ENCODE results near the gene MEIS2. TPM values are rescaled to one million over a fixed set of nuclear protein-coding genes. Genes with fewer than 3 reads are reported as not detected.

Gene MEIS2
- total and polyA plus RNA-seq, 2 of the 13 experiments (the other 11 are each of a cell fraction or from before 2014, with no cell fraction given) = 10.7 to 12.4 TPM

DNA sequence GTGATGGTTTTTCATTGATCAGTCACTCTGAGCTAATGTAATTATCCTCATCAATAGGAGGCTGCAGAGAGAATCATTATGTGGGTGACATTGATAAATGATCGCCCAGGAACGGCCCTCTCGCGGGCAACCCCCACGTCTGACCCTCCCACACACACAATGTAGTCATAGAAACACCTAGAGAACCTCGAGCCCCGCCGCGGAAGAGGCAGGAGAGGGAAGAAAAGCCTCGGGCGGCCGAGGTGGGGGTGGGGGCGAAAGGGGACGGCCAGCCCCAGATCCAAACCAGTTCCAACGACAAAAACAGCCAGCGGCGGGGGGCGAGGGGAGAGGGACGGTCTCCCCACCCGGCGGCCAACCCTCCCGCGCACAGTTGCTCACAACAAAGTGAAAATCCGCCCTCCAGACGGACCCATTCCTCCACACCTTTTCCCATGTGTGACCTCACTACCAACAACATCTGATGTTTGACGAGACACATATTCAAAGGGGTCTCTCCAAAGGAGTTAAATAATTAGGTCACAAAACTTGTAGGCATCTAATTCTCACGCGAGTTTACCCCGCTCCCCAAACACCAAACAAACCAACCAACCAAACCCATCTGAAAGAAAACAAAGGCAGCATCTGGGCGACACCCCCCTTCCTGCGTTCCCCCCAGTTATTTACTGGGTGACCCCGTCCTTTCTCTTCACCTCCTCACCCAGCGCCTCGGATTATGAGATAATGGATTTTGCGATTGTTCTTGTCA lies 213.0 kb downstream of the MEIS2 start:
- Histone ChIP-seq H3K4me2 (ENCODE audit: low read depth, low read length) (peak overlapping the region; percentile 63), H3K79me2 (ENCODE audit: insufficient read depth, low read length) (no peaks in the 10 kb centered on the region)
- no peak for DNase-seq (ENCODE audit: low spot score)

DNA sequence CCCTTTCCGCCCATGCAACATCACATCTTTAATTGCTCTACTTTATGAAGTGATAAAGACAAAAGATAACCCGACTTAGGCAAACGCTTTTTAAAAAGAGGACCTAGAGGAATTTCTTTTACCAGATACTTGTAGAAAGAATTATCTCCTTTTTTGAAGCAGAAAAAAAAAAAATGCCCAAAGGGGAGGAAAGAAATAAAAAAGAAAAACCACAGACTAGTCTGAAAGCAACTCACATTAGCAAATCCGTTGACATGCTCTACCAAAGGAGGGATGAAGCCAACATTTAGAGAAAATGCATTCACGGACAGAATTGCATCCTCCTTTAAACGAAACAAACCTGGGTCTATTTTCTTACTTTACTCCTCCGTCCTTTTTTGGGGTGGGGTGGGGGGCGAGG lies 213.6 kb downstream of the MEIS2 start:
- DNase-seq (ENCODE audit: low spot score) (no peak), FAIRE-seq (no peak), ATAC-seq (no peak)
- in situ Hi-C loops (cut with HindIII; ENCODE audit: extremely low pct_ligation_motif_present, low pct_unique_long_range_greater_than_20kb) = loop anchor here (25.0 kb wide), 1 partner anchor 1001 kb away; no protein-coding TSS in a partner anchor
- Histone ChIP-seq H3K27ac (ENCODE audit: extremely low read length, insufficient read depth, low read length) (no peak overlapping the region), H3K27me3 (ENCODE audit: control insufficient read depth in 1 of 2, insufficient read depth in 2 of 2, low read length in 2 of 2) (peaks cover 0 to 49% of the 10 kb centered on the region in 2 experiments; a peak in 4 of 5 replicates), H4K20me1 (ENCODE audit: insufficient read depth, low read length) (no peaks in the 10 kb centered on the region), H3K9me3 (ENCODE audit: low read length) (no peaks in the 10 kb centered on the region), H2AFZ (ENCODE audit: low read length) (no peak overlapping the region), H3K36me3 (replicated peaks in 1 of 2; ENCODE audit: control insufficient read depth in 1 of 2, insufficient read depth in 2 of 2, low read length in 2 of 2) (no peaks in the 10 kb centered on the region), H3K4me1 (ENCODE audit: insufficient read depth, low read length) (peaks cover 23% of the 10 kb centered on the region), H3K4me2 (ENCODE audit: low read depth, low read length) (no peak overlapping the region), H3K79me2 (ENCODE audit: insufficient read depth, low read length) (no peaks in the 10 kb centered on the region), H3K4me3 (replicated peaks in 1 of 3; ENCODE audit: insufficient read depth in 1 of 3, low read depth in 2 of 3, low read length in 3 of 3) (no peak overlapping the region; a peak in 1 of 6 replicates), H3K9ac (ENCODE audit: insufficient read depth, low read depth, low read length) (no peak overlapping the region)
- POLR2A ChIA-PET = no interaction called here
- CTCF ChIA-PET (ENCODE audit: low intra/inter-chr PET ratio, low total read pairs) = no interaction called here
- intact Hi-C loops (cut with micrococcal nuclease; ENCODE audit: unreplicated experiment) = no loop called here
- WGBS (ENCODE audit: low lambda C conversion rate) = 45% methylated on average over 8 of the region's 8 CpGs
- no TSS peak for BruUV-seq (replicated peaks)
- no peak for TF ChIP-seq CENPX (CRISPR knock-in tag; IDR thresholded peaks at IDR 0.05)
- TF ChIP-seq ZBTB8A (CRISPR knock-in tag; IDR thresholded peaks at IDR 0.05; ENCODE audit: borderline replicate concordance, low read depth) = no peak
- no peak for TF ChIP-seq ZNF589 (CRISPR knock-in tag; conservative IDR thresholded peaks at IDR 0.05)
- no peak for TF ChIP-seq ZNF484 (CRISPR knock-in tag; IDR thresholded peaks at IDR 0.05; ENCODE audit: borderline replicate concordance, low read depth)
- no peak for TF ChIP-seq ZNF775 (CRISPR knock-in tag; IDR thresholded peaks at IDR 0.05; ENCODE audit: borderline replicate concordance)
- TF ChIP-seq, protein P1, sequence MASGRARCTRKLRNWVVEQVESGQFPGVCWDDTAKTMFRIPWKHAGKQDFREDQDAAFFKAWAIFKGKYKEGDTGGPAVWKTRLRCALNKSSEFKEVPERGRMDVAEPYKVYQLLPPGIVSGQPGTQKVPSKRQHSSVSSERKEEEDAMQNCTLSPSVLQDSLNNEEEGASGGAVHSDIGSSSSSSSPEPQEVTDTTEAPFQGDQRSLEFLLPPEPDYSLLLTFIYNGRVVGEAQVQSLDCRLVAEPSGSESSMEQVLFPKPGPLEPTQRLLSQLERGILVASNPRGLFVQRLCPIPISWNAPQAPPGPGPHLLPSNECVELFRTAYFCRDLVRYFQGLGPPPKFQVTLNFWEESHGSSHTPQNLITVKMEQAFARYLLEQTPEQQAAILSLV (CRISPR knock-in tag; IDR thresholded peaks at IDR 0.05; ENCODE audit: borderline replicate concordance) = no peak
- no peak for TF ChIP-seq DNMT3B (CRISPR knock-in tag; conservative IDR thresholded peaks at IDR 0.05)
- no peak for TF ChIP-seq TEAD3 (CRISPR knock-in tag; optimal IDR thresholded peaks at IDR 0.05; ENCODE audit: borderline replicate concordance)
- TF ChIP-seq, protein P2, sequence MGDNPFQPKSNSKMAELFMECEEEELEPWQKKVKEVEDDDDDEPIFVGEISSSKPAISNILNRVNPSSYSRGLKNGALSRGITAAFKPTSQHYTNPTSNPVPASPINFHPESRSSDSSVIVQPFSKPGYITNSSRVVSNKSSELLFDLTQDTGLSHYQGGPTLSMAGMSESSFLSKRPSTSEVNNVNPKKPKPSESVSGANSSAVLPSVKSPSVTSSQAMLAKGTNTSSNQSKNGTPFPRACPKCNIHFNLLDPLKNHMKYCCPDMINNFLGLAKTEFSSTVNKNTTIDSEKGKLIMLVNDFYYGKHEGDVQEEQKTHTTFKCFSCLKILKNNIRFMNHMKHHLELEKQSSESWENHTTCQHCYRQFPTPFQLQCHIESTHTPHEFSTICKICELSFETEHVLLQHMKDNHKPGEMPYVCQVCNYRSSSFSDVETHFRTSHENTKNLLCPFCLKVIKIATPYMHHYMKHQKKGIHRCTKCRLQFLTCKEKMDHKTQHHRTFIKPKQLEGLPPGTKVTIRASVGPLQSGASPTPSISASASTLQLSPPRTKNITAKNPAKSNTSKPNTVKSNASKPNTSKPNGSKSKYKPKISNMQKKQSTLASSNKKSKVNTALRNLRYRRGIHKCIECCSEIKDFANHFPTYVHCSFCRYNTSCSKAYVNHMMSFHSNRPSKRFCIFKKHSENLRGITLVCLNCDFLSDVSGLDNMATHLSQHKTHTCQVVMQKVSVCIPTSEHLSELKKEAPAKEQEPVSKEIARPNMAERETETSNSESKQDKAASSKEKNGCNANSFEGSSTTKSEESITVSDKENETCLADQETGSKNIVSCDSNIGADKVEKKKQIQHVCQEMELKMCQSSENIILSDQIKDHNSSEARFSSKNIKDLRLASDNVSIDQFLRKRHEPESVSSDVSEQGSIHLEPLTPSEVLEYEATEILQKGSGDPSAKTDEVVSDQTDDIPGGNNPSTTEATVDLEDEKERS (CRISPR knock-in tag; IDR thresholded peaks at IDR 0.05) = no peak

More for the DNA sequence above, 213.0 kb downstream of the MEIS2 start:
- ChIA-PET CTCF (ENCODE audit: low intra/inter-chr PET ratio, low total read pairs) (no interaction called here), POLR2A (no interaction called here)
- Histone ChIP-seq H3K9ac (ENCODE audit: insufficient read depth, low read depth, low read length) (no peak overlapping the region), H3K27ac (ENCODE audit: extremely low read length, insufficient read depth, low read length) (no peak overlapping the region), H3K4me3 (replicated peaks in 1 of 3; ENCODE audit: insufficient read depth in 1 of 3, low read depth in 2 of 3, low read length in 3 of 3) (peak overlapping the region; percentile 1 to 52 (median 37); a peak in 4 of 6 replicates), H3K9me3 (ENCODE audit: low read length) (no peaks in the 10 kb centered on the region), H3K4me1 (ENCODE audit: insufficient read depth, low read length) (peaks cover 23% of the 10 kb centered on the region), H4K20me1 (ENCODE audit: insufficient read depth, low read length) (no peaks in the 10 kb centered on the region), H2AFZ (ENCODE audit: low read length) (no peak overlapping the region), H3K27me3 (ENCODE audit: control insufficient read depth in 1 of 2, insufficient read depth in 2 of 2, low read length in 2 of 2) (peaks cover 0 to 44% of the 10 kb centered on the region in 2 experiments; a peak in 4 of 5 replicates), H3K36me3 (replicated peaks in 1 of 2; ENCODE audit: control insufficient read depth in 1 of 2, insufficient read depth in 2 of 2, low read length in 2 of 2) (peaks cover 0 to 6% of the 10 kb centered on the region in 2 experiments; a peak in 1 of 5 replicates)
- in situ Hi-C loops (cut with HindIII; ENCODE audit: extremely low pct_ligation_motif_present, low pct_unique_long_range_greater_than_20kb) (loop anchor here (25.0 kb wide), 1 partner anchor 1000 kb away; no protein-coding TSS in a partner anchor), intact Hi-C loops (cut with micrococcal nuclease; ENCODE audit: unreplicated experiment) (no loop called here)
- 10% methylated on average over 24 of the region's 35 CpGs for WGBS (ENCODE audit: low lambda C conversion rate)
- TF ChIP-seq JUN (CRISPR knock-in tag; IDR thresholded peaks at IDR 0.05) (no peak), HNRNPUL1 (IDR thresholded peaks at IDR 0.05; ENCODE audit: low read depth, low read length) (no peak), RBM22 (optimal IDR thresholded peaks at IDR 0.05; ENCODE audit: low read length) (no peak)
- ATAC-seq (peak; percentile 44; the same call in 2 of the 3 replicates), FAIRE-seq (no peak)
- BruUV-seq (replicated peaks) = no TSS peak

Data from HepG2 (cell line).